Liver (tissue), 9 donors: Measurements from ENCODE around the gene FGFRL1. TPM values are rescaled to one million over a fixed set of nuclear protein-coding genes. Genes with fewer than 3 reads are reported as not detected.

ENCODE experiments used
- DNase-seq: peaks from one replicate; pipeline ENCODE4 v3.0.0-alpha.2; 2017; ENCODE audit warnings: low spot score
- H3K27ac ChIP-seq, 2 donors: one replicate each; pipeline ENCODE4 v1.7.0; 2013; ENCODE audit warnings: inconsistent platforms in 2 of 2, low read length in 2 of 2, control low read depth in 1 of 2, low read depth in 1 of 2, mild to moderate bottlenecking in 1 of 2
- H3K27me3 ChIP-seq, 4 donors: one replicate each; pipeline versions ENCODE4 v1.6.1 to v1.7.0; 2013; ENCODE audit warnings: low read length in 3 of 4, inconsistent platforms in 1 of 4, mild to moderate bottlenecking in 1 of 4, moderate library complexity in 1 of 4; ENCODE audit not compliant: control insufficient read depth in 4 of 4, insufficient read depth in 4 of 4
- H3K36me3 ChIP-seq, 4 donors: one replicate each; pipeline versions ENCODE4 v1.6.1 to v1.7.0; 2013; ENCODE audit warnings: low read length in 3 of 4, mild to moderate bottlenecking in 3 of 4, low read depth in 1 of 4, moderate library complexity in 1 of 4; ENCODE audit not compliant: control insufficient read depth in 4 of 4, insufficient read depth in 3 of 4
- H3K4me1 ChIP-seq, 4 donors: one replicate each; pipeline versions ENCODE4 v1.6.1 to v1.7.0; 2013; ENCODE audit warnings: low read length in 3 of 4, mild to moderate bottlenecking in 3 of 4, moderate library complexity in 1 of 4; ENCODE audit not compliant: control insufficient read depth in 4 of 4, insufficient read depth in 4 of 4
- H3K4me3 ChIP-seq, 3 donors: one replicate each; pipeline versions ENCODE4 v1.6.1 to v1.7.0; 2013; ENCODE audit warnings: low read length in 3 of 3, control low read depth in 1 of 3, low read depth in 1 of 3, mild to moderate bottlenecking in 1 of 3
- H3K9ac ChIP-seq, 2 donors: one replicate each; pipeline ENCODE4 v1.7.0; 2013; ENCODE audit warnings: low read length in 2 of 2, mild to moderate bottlenecking in 2 of 2, moderate library complexity in 2 of 2, control low read depth in 1 of 2, low read depth in 1 of 2
- H3K9me3 ChIP-seq, 4 donors: one replicate each; pipeline versions ENCODE4 v1.6.1 to v1.7.0; 2013; ENCODE audit warnings: low read length in 3 of 4; ENCODE audit not compliant: control insufficient read depth in 4 of 4
- ATF3 ChIP-seq: IDR thresholded peaks from 2 replicates; pipeline ENCODE4 v1.6.1; 2016; ENCODE audit warnings: antibody characterized with exemption
- CTCF ChIP-seq: fragments of 150-350 bp; IDR thresholded peaks from 2 replicates; pipeline ENCODE4 v1.5.1; 2017; ENCODE audit warnings: improper control_type of control experiment, low read depth, low read length; ENCODE audit not compliant: missing input control
- EGR1 ChIP-seq, 2 donors: IDR thresholded peaks; 2 replicates each; pipeline ENCODE4 v1.6.1; 2016 to 2018; ENCODE audit warnings: antibody characterized with exemption in 2 of 2, low read depth in 2 of 2
- FOXA1 ChIP-seq: IDR thresholded peaks from 2 replicates; pipeline ENCODE4 v1.6.1; 2016; ENCODE audit warnings: antibody characterized with exemption
- FOXA2 ChIP-seq: IDR thresholded peaks from 2 replicates; pipeline ENCODE4 v1.6.1; 2016; ENCODE audit warnings: antibody characterized with exemption
- GABPA ChIP-seq, 2 donors: IDR thresholded peaks in 1 of 2; conservative IDR thresholded peaks in 1 of 2; 2 replicates each; pipeline ENCODE4 v1.6.1; 2016; ENCODE audit warnings: antibody characterized with exemption in 2 of 2, mild to moderate bottlenecking in 1 of 2, moderate library complexity in 1 of 2
- HNF4A ChIP-seq, 2 donors: conservative IDR thresholded peaks; 2 replicates each; pipeline ENCODE4 v1.6.1; 2016; ENCODE audit warnings: antibody characterized with exemption in 2 of 2, mild to moderate bottlenecking in 2 of 2
- HNF4G ChIP-seq: IDR thresholded peaks from 2 replicates; pipeline ENCODE4 v1.6.1; 2016; ENCODE audit warnings: antibody characterized with exemption
- JUND ChIP-seq, 2 donors: IDR thresholded peaks; 2 replicates each; pipeline ENCODE4 v1.6.1; 2016; ENCODE audit warnings: antibody characterized with exemption in 2 of 2
- MAX ChIP-seq: IDR thresholded peaks from 2 replicates; pipeline ENCODE4 v1.6.1; 2016; ENCODE audit warnings: antibody characterized with exemption
- NR2F2 ChIP-seq: IDR thresholded peaks from 2 replicates; pipeline ENCODE4 v1.6.1; 2016; ENCODE audit warnings: antibody characterized with exemption
- RAD21 ChIP-seq, 2 donors: IDR thresholded peaks; 2 replicates each; pipeline ENCODE4 v1.6.1; 2016; ENCODE audit warnings: antibody characterized with exemption in 2 of 2, mild to moderate bottlenecking in 2 of 2
- REST ChIP-seq: IDR thresholded peaks from 2 replicates; pipeline ENCODE4 v1.6.1; 2016; ENCODE audit warnings: antibody characterized with exemption, mild to moderate bottlenecking
- RXRA ChIP-seq, 2 donors: IDR thresholded peaks; 2 replicates each; pipeline ENCODE4 v1.6.1; 2017 to 2018; ENCODE audit warnings: antibody characterized with exemption in 2 of 2, mild to moderate bottlenecking in 1 of 2
- SP1 ChIP-seq: IDR thresholded peaks from 2 replicates; pipeline ENCODE4 v1.6.1; 2018; ENCODE audit warnings: antibody characterized with exemption, mild to moderate bottlenecking
- TAF1 ChIP-seq: conservative IDR thresholded peaks from 2 replicates; pipeline ENCODE4 v1.6.1; 2016; ENCODE audit warnings: antibody characterized with exemption, mild to moderate bottlenecking
- YY1 ChIP-seq: IDR thresholded peaks from 2 replicates; pipeline ENCODE4 v1.6.1; 2016; ENCODE audit warnings: antibody characterized with exemption, mild to moderate bottlenecking
- ZBTB33 ChIP-seq: IDR thresholded peaks from 2 replicates; pipeline ENCODE4 v1.6.1; 2016; ENCODE audit warnings: antibody characterized with exemption
- WGBS: extraction: QIAGEN DNeasy Blood & Tissue Kit; methylation state at CpG from one replicate; pipeline ENCODE4 v1.1.7; 2013; 5-methylcytosine and 5-hydroxymethylcytosine counted together
- polyA plus RNA-seq, 2 donors: library from polyadenylated mRNA; stranded (reverse) in 1 of 2; unstranded in 1 of 2; fragments of 200-250 nt in 1 of 2; fragments of >200 nt in 1 of 2; fragmentation: Nextera tagmentation in 1 of 2; extraction: Ambion mirVana in 1 of 2; gene quantifications; one replicate each; pipeline versions ENCODE4 v1.2.1 to v1.2.3, GENCODE V29; 2013 to 2015
- total RNA-seq, 2 donors: library from RNA; depleted of rRNA; stranded (reverse); fragments of >200 nt; gene quantifications; one replicate each; pipeline ENCODE4 v1.2.3, GENCODE V29; 2014
- donor health status: healthy.
- donor health status: healthy.
- donor health status: healthy.
- donor health status: healthy.
- donor health status: healthy.

FGFRL1 gene
- total and polyA plus RNA-seq, 4 donors: 14.2 to 49.1 (median 22.4) TPM

GRCh38 chr4:1060621-1061020, 49.2 kb downstream of the FGFRL1 start:
- TF ChIP-seq HNF4G: no peak
- TF ChIP-seq ATF3: no peak
- no peak for TF ChIP-seq SP1
- TF ChIP-seq ZBTB33: no peak
- TF ChIP-seq FOXA2: no peak
- TF ChIP-seq HNF4A (conservative IDR thresholded peaks at IDR 0.05): no peak
- no peak for TF ChIP-seq RXRA (IDR thresholded peaks at IDR 0.05)
- no peak for TF ChIP-seq RAD21 (IDR thresholded peaks at IDR 0.05)
- no peak for TF ChIP-seq JUND (IDR thresholded peaks at IDR 0.05)
- no peak for TF ChIP-seq TAF1
- TF ChIP-seq GABPA (IDR thresholded peaks at IDR 0.05 in 1 of 2, conservative IDR thresholded peaks at IDR 0.05 in 1 of 2): no peak
- no peak for TF ChIP-seq CTCF
- no peak for TF ChIP-seq MAX
- no peak for TF ChIP-seq FOXA1
- no peak for TF ChIP-seq YY1
- H3K27ac ChIP-seq: no peak overlapping the region
- H3K9me3 ChIP-seq: no peaks in the 10 kb centered on the region
- H3K4me3 ChIP-seq: no peak overlapping the region
- WGBS: 91% methylated on average over 9 of the region's 9 CpGs
- peaks cover 0 to 13% (median 4%) of the 10 kb centered on the region in 4 donors for H3K27me3 ChIP-seq
- no peak for DNase-seq
- no peaks in the 10 kb centered on the region for H3K36me3 ChIP-seq
- no peaks in the 10 kb centered on the region for H3K4me1 ChIP-seq
- no peak overlapping the region for H3K9ac ChIP-seq

- no peak for DNase-seq
- Histone ChIP-seq H3K4me3 (no peak overlapping the region), H3K4me1 (no peaks in the 10 kb centered on the region), H3K27ac (no peak overlapping the region), H3K36me3 (no peaks in the 10 kb centered on the region), H3K27me3 (peaks cover 0 to 9% (median 4%) of the 10 kb centered on the region in 4 donors), H3K9me3 (no peaks in the 10 kb centered on the region), H3K9ac (no peak overlapping the region)
- WGBS: 84% methylated on average over 14 of the region's 14 CpGs
- TF ChIP-seq FOXA1 (no peak), JUND (IDR thresholded peaks at IDR 0.05) (no peak), GABPA (IDR thresholded peaks at IDR 0.05 in 1 of 2, conservative IDR thresholded peaks at IDR 0.05 in 1 of 2) (no peak), RAD21 (IDR thresholded peaks at IDR 0.05) (no peak), SP1 (no peak), RXRA (IDR thresholded peaks at IDR 0.05) (no peak), REST (no peak), YY1 (no peak), HNF4A (conservative IDR thresholded peaks at IDR 0.05) (no peak), ATF3 (no peak), HNF4G (no peak), TAF1 (no peak), NR2F2 (no peak), EGR1 (IDR thresholded peaks at IDR 0.05; ENCODE audit: low read depth in 2 of 2) (no peak)
These were observed 49.8 kb downstream of the FGFRL1 start for GRCh38 chr4:1061056-1061700.
